LNCaP clone FGC (cell line): Measurements from ENCODE around the gene HAPLN2.

Experiments used
- DNase-seq: peaks from one replicate; pipeline ENCODE4 v3.0.0-alpha.2; 2011; ENCODE audit warnings: low read depth
- H3K4me3 ChIP-seq: 2 replicates; pipeline ENCODE4 v1.5.1; 2011; ENCODE audit warnings: mild to moderate bottlenecking, low read depth, low read length, control low read depth
- CTCF ChIP-seq: IDR thresholded peaks from 2 replicates; pipeline ENCODE4 v1.5.1; 2012; ENCODE audit warnings: mild to moderate bottlenecking; ENCODE audit not compliant: control insufficient read depth, insufficient read depth; ENCODE audit errors: extremely low read depth

Gene HAPLN2

GRCh38 chr1:156657741-156658319 lies 38.6 kb downstream of the HAPLN2 start:
- no peak for DNase-seq
- no peak overlapping the region for H3K4me3 ChIP-seq
- no peak for TF ChIP-seq CTCF

- TF ChIP-seq CTCF: no peak
- H3K4me3 ChIP-seq: no peak overlapping the region
- DNase-seq: no peak
Measured at GRCh38 chr1:156658496-156658895, 39.3 kb downstream of the HAPLN2 start.

- no peak overlapping the region for H3K4me3 ChIP-seq
- TF ChIP-seq CTCF: no peak
- DNase-seq: no peak
Measured at GRCh38 chr1:156658945-156659574, 39.8 kb downstream of the HAPLN2 start.

- no peak for DNase-seq
- peak; percentile 2; the same call in 1 of the 2 replicates for TF ChIP-seq CTCF
- no peak overlapping the region for H3K4me3 ChIP-seq
Measured at GRCh38 chr1:156659661-156659987, 40.4 kb downstream of the HAPLN2 start.

- DNase-seq: peak; percentile 47
- peak; percentile 99 for TF ChIP-seq CTCF
- H3K4me3 ChIP-seq: peak overlapping the region; percentile 42
Measured at GRCh38 chr1:156659988-156660751, 41.0 kb downstream of the HAPLN2 start.

GRCh38 chr1:156660752-156661112 lies 41.5 kb downstream of the HAPLN2 start:
- no peak for DNase-seq
- no peak for TF ChIP-seq CTCF
- H3K4me3 ChIP-seq: peak overlapping the region; percentile 42
